GM23338 (cell line): ENCODE data around the gene PRKAA2. TPM values are rescaled to one million over a fixed set of nuclear protein-coding genes. Genes with fewer than 3 reads are reported as not detected.

ENCODE experiments used
- ATAC-seq: fragments of 200-7000 bp; cut with Tn5 transposase; 3 replicates; pipeline ENCODE4 v1.9.1; 2020
- DNase-seq: peaks from one replicate; pipeline ENCODE4 v3.0.0-alpha.2; 2015; ENCODE audit warnings: low spot score
- H2AFZ ChIP-seq: fragments of 200-600 bp; sonication (generic); 2 replicates; pipeline ENCODE4 v1.8.0; 2016; ENCODE audit warnings: antibody characterized with exemption, mild to moderate bottlenecking, moderate library complexity
- H3F3A ChIP-seq: fragments of 200-600 bp; sonication (generic); replicated peaks from 2 replicates; pipeline ENCODE4 v1.8.0; 2017; ENCODE audit warnings: antibody characterized with exemption, mixed run types, low read depth
- H3K27ac ChIP-seq: fragments of 200-600 bp; sonication (generic); 2 replicates; pipeline ENCODE4 v1.6.1; 2016; ENCODE audit warnings: low read depth
- H3K27me3 ChIP-seq: fragments of 200-600 bp; sonication (generic); 2 replicates; pipeline ENCODE4 v1.8.0; 2016; ENCODE audit warnings: mild to moderate bottlenecking, mixed run types, moderate library complexity; ENCODE audit not compliant: insufficient read depth
- H3K36me3 ChIP-seq: fragments of 200-600 bp; sonication (generic); 2 replicates; pipeline ENCODE4 v1.8.0; 2016; ENCODE audit warnings: mild to moderate bottlenecking; ENCODE audit not compliant: insufficient read depth
- H3K4me1 ChIP-seq: fragments of 200-600 bp; sonication (generic); 2 replicates; pipeline ENCODE4 v1.8.0; 2016; ENCODE audit warnings: mild to moderate bottlenecking, moderate library complexity; ENCODE audit not compliant: insufficient read depth
- H3K4me2 ChIP-seq: fragments of 200-600 bp; sonication (generic); 2 replicates; pipeline ENCODE4 v1.7.1; 2017; ENCODE audit warnings: mixed run types
- H3K4me3 ChIP-seq: fragments of 200-600 bp; sonication (generic); 2 replicates; pipeline ENCODE4 v1.6.1; 2016; ENCODE audit warnings: mixed run types
- H3K79me2 ChIP-seq: fragments of 200-600 bp; sonication (generic); replicated peaks from 2 replicates; pipeline ENCODE4 v1.8.0; 2017; ENCODE audit warnings: mild to moderate bottlenecking; ENCODE audit not compliant: insufficient read depth
- H3K9me2 ChIP-seq: fragments of 200-600 bp; sonication (generic); 2 replicates; pipeline ENCODE4 v1.8.0; 2017; ENCODE audit not compliant: insufficient read depth
- H4K20me1 ChIP-seq: fragments of 200-600 bp; sonication (generic); replicated peaks from 2 replicates; pipeline ENCODE4 v1.8.0; 2017; ENCODE audit warnings: mild to moderate bottlenecking; ENCODE audit not compliant: insufficient read depth
- H3K27ac Mint-ChIP-seq: 2 replicates; pipeline ENCODE4 v1.8.0; 2020; ENCODE audit warnings: inconsistent platforms, mild to moderate bottlenecking, moderate library complexity, mixed read lengths
- H3K27me3 Mint-ChIP-seq: 3 replicates; pipeline ENCODE4 v1.8.0; 2022; ENCODE audit warnings: low read depth, mild to moderate bottlenecking, moderate library complexity, mixed read lengths, inconsistent platforms; ENCODE audit not compliant: insufficient read depth, poor library complexity
- H3K36me3 Mint-ChIP-seq: 3 replicates; pipeline ENCODE4 v1.8.0; 2021; ENCODE audit warnings: low read depth, mild to moderate bottlenecking, inconsistent platforms, moderate library complexity, mixed read lengths
- H3K4me1 Mint-ChIP-seq: 3 replicates; pipeline ENCODE4 v1.8.0; 2020; ENCODE audit warnings: mild to moderate bottlenecking, inconsistent platforms, mixed read lengths
- H3K4me3 Mint-ChIP-seq: 3 replicates; pipeline ENCODE4 v1.8.0; 2021; ENCODE audit warnings: moderate library complexity, mild to moderate bottlenecking, inconsistent platforms, mixed read lengths
- H3K9me3 Mint-ChIP-seq: 3 replicates; pipeline ENCODE4 v1.8.0; 2020; ENCODE audit warnings: moderate library complexity, mild to moderate bottlenecking, inconsistent platforms, mixed read lengths
- CREB1 ChIP-seq: fragments of 250-450 bp; sonication (Bioruptor Pico); IDR thresholded peaks from 2 replicates; pipeline ENCODE4 v1.5.0; 2020; ENCODE audit warnings: low read depth, mild to moderate bottlenecking, moderate library complexity
- CTCF ChIP-seq, 2 experiments: fragments of 200-600 bp in 1 of 2; sonication (generic) in 1 of 2; conservative IDR thresholded peaks; 2 replicates each; pipeline versions ENCODE4 v1.5.1 to v1.6.1; 2016 to 2017; ENCODE audit warnings: antibody characterized with exemption in 2 of 2, low read depth in 2 of 2, mild to moderate bottlenecking in 2 of 2, moderate library complexity in 1 of 2
- POLR2AphosphoS5 ChIP-seq: IDR thresholded peaks from 2 replicates; pipeline ENCODE4 v1.6.1; 2016; ENCODE audit warnings: antibody characterized with exemption, low read depth
- ZNF462 ChIP-seq: fragments of 250-450 bp; sonication (Bioruptor Pico); IDR thresholded peaks from 2 replicates; pipeline ENCODE4 v1.5.0; 2020; ENCODE audit warnings: mild to moderate bottlenecking, moderate library complexity
- polyA plus RNA-seq: library from polyadenylated mRNA; unstranded; fragments of >200 nt; fragmentation: Nextera tagmentation; extraction: Ambion mirVana; gene quantifications from 2 replicates; pipeline ENCODE4 v1.2.1, GENCODE V29; 2016
- total RNA-seq: library from RNA; depleted of rRNA; stranded (reverse); fragments of >200 nt; shearing (Covaris generic); gene quantifications from 2 replicates; pipeline ENCODE4 v1.2.3, GENCODE V29; 2014

The PRKAA2 gene
- total and polyA plus RNA-seq, 2 experiments from 2014 or later: 3.0 to 8.7 TPM

DNA sequence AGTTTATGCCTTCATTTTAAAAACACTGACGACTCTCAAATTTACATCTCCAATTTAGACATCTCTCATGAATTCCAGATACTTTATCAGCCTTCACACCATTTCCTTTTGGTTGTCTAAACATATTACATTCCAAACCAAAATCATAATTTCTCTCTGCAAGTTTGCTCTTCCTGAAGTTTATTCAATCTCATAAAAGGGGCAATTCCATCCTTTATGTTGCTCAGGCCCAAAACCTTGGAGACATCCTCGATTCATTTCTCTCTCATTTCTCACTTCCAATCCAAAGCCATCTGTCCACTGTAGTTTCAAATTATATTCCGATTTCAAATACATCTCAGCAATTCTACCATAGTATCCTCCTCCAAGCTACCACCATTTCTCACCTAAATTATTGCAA lies 100.1 kb downstream of the PRKAA2 start:
- Histone ChIP-seq H3K4me3 (no peak overlapping the region), H4K20me1 (no peaks in the 10 kb centered on the region), H3K36me3 (no peaks in the 10 kb centered on the region), H3K27ac (no peak overlapping the region), H3K4me2 (no peak overlapping the region), H3K4me1 (no peaks in the 10 kb centered on the region), H3K27me3 (no peaks in the 10 kb centered on the region), H3F3A (no peaks in the 10 kb centered on the region), H2AFZ (no peak overlapping the region), H3K79me2 (no peaks in the 10 kb centered on the region), H3K9me2 (no peaks in the 10 kb centered on the region)
- no peaks in the 10 kb centered on the region for H3K4me1 Mint-ChIP-seq
- no peak overlapping the region for H3K27ac Mint-ChIP-seq
- TF ChIP-seq CTCF (conservative IDR thresholded peaks at IDR 0.05; ENCODE audit: low read depth in 2 of 2): no peak
- no peak for TF ChIP-seq ZNF462 (CRISPR knock-in tag)
- TF ChIP-seq CREB1 (CRISPR knock-in tag): no peak
- TF ChIP-seq POLR2AphosphoS5: no peak
- H3K9me3 Mint-ChIP-seq: no peaks in the 10 kb centered on the region
- no peaks in the 10 kb centered on the region for H3K27me3 Mint-ChIP-seq
- DNase-seq (no peak), ATAC-seq (no peak)
- H3K4me3 Mint-ChIP-seq: no peak overlapping the region
- no peaks in the 10 kb centered on the region for H3K36me3 Mint-ChIP-seq
